Fibroblast of skin of left quadriceps (primary cell): ENCODE data around the gene PRG3.
"Not testable (repeated sequence)": the region's sequence is repeated elsewhere in the genome, so short reads cannot be mapped to it uniquely, and the experiment has no call there.

Experiments used
- DNase-seq, 2 experiments: peaks; one replicate each; pipeline ENCODE4 v3.0.0-alpha.2; 2013; ENCODE audit warnings: low read depth in 2 of 2

The PRG3 gene

GRCh38 chr11:57339328-57339727 is 41.6 kb downstream of the PRG3 start:
- DNase-seq, result no peak

DNA sequence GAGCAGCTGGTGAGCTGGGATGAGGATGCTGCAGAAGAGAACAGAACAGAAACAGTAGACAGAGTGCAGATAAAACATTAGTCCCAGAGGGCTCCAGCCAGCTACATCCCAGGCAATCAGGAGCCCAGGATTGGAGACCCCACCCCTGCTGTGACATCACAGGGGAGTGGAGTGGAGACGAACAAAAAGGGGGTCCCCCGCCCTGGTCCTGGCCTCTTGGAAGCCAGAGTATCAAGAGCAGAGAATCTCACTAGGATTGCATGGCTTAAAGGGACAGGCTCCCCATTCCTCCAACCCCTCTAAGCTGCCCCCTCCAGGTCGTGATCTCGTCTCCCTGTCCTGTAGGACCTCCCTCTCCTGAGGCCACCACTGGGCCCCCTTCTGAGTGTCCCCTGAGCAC is 42.8 kb downstream of the PRG3 start, which contains the start of gene P2RX3:
P2RX3 (plus strand) TSS at position 211 of the 400 bp plus-strand sequence. CDS start 199 bp downstream, outside the sequence.
- DNase-seq, result no peak

- DNase-seq, result not testable (repeated sequence)
These were observed 44.1 kb downstream of the PRG3 start for GRCh38 chr11:57336856-57337255.

DNA sequence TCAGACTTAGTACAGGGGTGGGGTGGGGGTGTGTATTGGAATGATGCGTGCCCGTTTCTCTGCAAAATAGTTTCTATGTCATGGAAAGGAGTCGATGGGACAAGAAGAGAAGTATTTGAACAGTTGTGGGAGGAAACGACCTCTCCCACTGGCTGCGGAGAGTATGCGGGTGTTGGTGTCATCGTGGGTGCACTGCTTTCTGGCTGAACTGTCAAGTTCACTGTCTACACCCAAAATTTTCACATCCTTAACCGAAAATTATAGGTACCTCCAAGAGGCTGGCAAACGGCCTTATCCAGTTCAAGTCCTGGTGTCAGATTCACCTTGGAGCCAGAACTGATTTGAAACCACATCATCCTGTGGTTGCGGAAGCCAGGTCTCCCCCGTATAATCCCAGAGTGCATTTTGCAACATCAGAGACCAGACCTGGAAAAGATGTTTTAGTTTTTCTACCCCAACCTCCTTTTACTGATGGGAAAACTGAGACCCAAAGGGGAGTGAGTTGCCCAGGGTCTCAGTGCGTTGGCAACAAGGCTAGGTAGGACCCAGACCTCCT is 44.8 kb downstream of the PRG3 start:
- no peak for DNase-seq

- DNase-seq, result peak; percentile 65 to 73
These were observed 45.4 kb downstream of the PRG3 start, which contains the start of gene SSRP1 for GRCh38 chr11:57335343-57336110. Gene SSRP1, minus strand, starts transcription at chr11:57335892. Its CDS starts 771 bp downstream, at chr11:57335121.

DNA sequence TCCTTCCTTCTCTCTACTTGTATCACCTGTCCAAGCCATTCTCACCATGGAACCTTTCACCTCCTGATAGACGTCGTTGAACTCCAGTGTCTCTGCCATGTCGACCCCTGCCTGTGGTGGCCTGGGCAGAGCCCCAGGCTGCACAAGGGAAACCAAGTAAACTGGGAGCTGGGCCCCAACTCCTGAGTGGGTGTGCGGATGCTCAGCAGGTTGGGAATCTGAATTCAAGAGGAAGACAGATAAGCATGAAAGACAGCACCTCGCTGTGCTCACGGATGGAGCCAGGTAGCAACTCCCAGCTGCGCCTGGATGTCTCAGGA is 46.0 kb downstream of the PRG3 start:
- no peak for DNase-seq

- no peak for DNase-seq
These were observed 48.1 kb downstream of the PRG3 start for GRCh38 chr11:57332694-57333440.

DNA sequence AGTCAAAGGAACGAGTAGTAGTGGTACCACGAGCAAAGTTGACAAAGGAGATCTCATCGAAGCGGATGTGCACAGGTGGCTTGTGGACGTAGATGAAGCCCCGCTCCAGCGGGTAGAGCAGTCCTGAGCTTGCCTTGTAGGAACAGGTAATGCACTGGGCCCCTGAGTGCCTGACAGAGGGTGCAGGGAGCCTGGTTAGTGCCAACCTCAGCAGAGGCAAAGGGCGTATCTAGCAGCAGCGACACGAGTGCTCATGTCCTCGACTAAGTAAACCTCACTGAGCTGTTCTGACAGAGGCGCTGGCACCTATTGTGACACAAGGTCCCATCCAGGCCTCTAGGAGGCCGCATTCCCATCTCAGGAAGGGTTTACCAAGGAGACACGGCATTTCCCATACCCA is 49.2 kb downstream of the PRG3 start:
- no peak for DNase-seq

DNA sequence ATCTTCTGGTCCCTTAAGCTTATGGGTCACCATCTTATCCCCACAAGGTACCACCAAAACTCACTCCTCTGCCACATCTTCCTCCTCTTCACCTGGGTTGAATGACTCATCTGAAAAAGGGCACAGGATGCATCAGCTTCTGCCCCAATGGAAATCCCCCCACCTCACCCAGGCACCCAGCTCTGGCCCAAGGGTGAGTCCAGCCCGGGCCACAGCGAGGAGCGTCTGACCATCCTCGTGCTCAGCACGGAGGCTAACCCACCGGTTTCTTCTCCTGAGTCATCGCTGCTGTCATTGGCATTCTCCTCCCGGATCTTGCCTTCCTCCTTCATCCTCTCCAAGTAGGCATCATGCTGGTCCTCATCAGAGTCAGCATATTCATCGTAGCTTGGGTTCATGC is 50.9 kb downstream of the PRG3 start:
- no peak for DNase-seq

GRCh38 chr11:57327721-57328120 is 53.2 kb downstream of the PRG3 start:
- DNase-seq, result no peak
